SU-DHL-6 (cell line): Measurements from ENCODE around the gene SPATA22.

ENCODE experiments used
- CTCF ChIP-seq: fragments of 200-600 bp; sonication (generic); IDR thresholded peaks from one replicate; pipeline ENCODE4 v1.5.1; 2017; ENCODE audit warnings: antibody characterized with exemption, mild to moderate bottlenecking, low read length, moderate library complexity; ENCODE audit not compliant: insufficient read depth, poor library complexity, severe bottlenecking
- EZH2phosphoT487 ChIP-seq: fragments of 200-600 bp; sonication (generic), shearing (Covaris generic); conservative IDR thresholded peaks from 2 replicates; pipeline ENCODE4 v1.6.1; 2018; ENCODE audit warnings: mild to moderate bottlenecking, antibody characterized with exemption, low read length, moderate library complexity, mixed read lengths

GRCh38 chr17:3511852-3512504 lies 40.4 kb upstream of the SPATA22 start:
- TF ChIP-seq EZH2phosphoT487 (no peak), CTCF (no peak)
